H1 (cell line): Measurements from ENCODE around the gene TNIK. TPM values are rescaled to one million over a fixed set of nuclear protein-coding genes. Genes with fewer than 3 reads are reported as not detected.

ENCODE experiments used
- CTCF ChIA-PET: fragments of 300-600 bp; sonication (Branson Sonifier 250); formaldehyde crosslinking; loops from one replicate; lab custom pipeline; 2021; ENCODE audit not compliant: partially characterized antibody; lab: Charles Lee
- POLR2A ChIA-PET: fragments of 300-600 bp; sonication (Branson Sonifier 250); formaldehyde crosslinking; loops from one replicate; lab custom pipeline; 2021; ENCODE audit warnings: inconsistent platforms; ENCODE audit not compliant: partially characterized antibody; lab: Charles Lee
- DNase-seq, 2 experiments: peaks; one replicate each; pipeline versions ENCODE4 v3.0.0 to v3.0.0-alpha.2; 2010 to 2022; ENCODE audit warnings: low spot score in 2 of 2, low read depth in 1 of 2, mixed read lengths in 1 of 2
- FAIRE-seq: peaks from 2 replicates; lab custom pipeline; 2011; peaks lifted over from hg19 to GRCh38; lab: Jason Lieb, UNC
- H2AFZ ChIP-seq: 2 replicates; pipeline ENCODE4 v1.8.1; 2012; ENCODE audit warnings: low read length, inconsistent platforms
- H2AK5ac ChIP-seq: 2 replicates; pipeline ENCODE4 v1.6.1; 2013; ENCODE audit warnings: low read depth, low read length
- H2BK120ac ChIP-seq: replicated peaks from 2 replicates; pipeline ENCODE3; 2013; ENCODE audit warnings: low read depth, low read length, inconsistent platforms
- H2BK12ac ChIP-seq: 2 replicates; pipeline ENCODE4 v1.6.1; 2013; ENCODE audit warnings: low read depth, low read length
- H2BK15ac ChIP-seq: 2 replicates; pipeline ENCODE4 v1.6.1; 2013; ENCODE audit warnings: low read length
- H2BK20ac ChIP-seq: 2 replicates; pipeline ENCODE4 v1.6.1; 2013; ENCODE audit warnings: low read length
- H2BK5ac ChIP-seq: 2 replicates; pipeline ENCODE4 v1.6.1; 2013; ENCODE audit warnings: low read depth, low read length
- H3K14ac ChIP-seq: 2 replicates; pipeline ENCODE4 v1.6.1; 2013; ENCODE audit warnings: inconsistent platforms; ENCODE audit not compliant: insufficient read length
- H3K18ac ChIP-seq: 2 replicates; pipeline ENCODE4 v1.6.1; 2013; ENCODE audit warnings: low read length; ENCODE audit errors: extremely low read depth
- H3K23ac ChIP-seq: 2 replicates; pipeline ENCODE4 v1.6.1; 2013; ENCODE audit warnings: inconsistent platforms; ENCODE audit not compliant: insufficient read length
- H3K23me2 ChIP-seq: 2 replicates; pipeline ENCODE4 v1.6.1; 2013; ENCODE audit warnings: low read depth, low read length
- H3K27ac ChIP-seq: 2 replicates; pipeline ENCODE4 v1.6.1; 2011; ENCODE audit warnings: low read depth, low read length, inconsistent platforms
- H3K27me3 ChIP-seq, 4 experiments: replicated peaks in 1 of 4; 1 replicate in 1 of 4; 2 replicates in 3 of 4; pipeline versions ENCODE4 v1.6.1 to v1.8.1; 2011 to 2013; ENCODE audit warnings: low read length in 3 of 4, mild to moderate bottlenecking in 3 of 4, inconsistent platforms in 2 of 4, mixed read lengths in 2 of 4, moderate library complexity in 1 of 4; ENCODE audit not compliant: control insufficient read depth in 3 of 4, insufficient read depth in 3 of 4; ENCODE audit errors: extremely low read depth in 1 of 4
- H3K36me3 ChIP-seq, 4 experiments: 2 replicates each; pipeline versions ENCODE4 v1.6.1 to v1.8.1; 2011 to 2013; ENCODE audit warnings: mild to moderate bottlenecking in 4 of 4, low read length in 3 of 4, moderate library complexity in 2 of 4, control low read depth in 1 of 4, inconsistent platforms in 1 of 4; ENCODE audit not compliant: insufficient read depth in 4 of 4, control insufficient read depth in 2 of 4
- H3K4ac ChIP-seq: replicated peaks from 2 replicates; pipeline ENCODE3; 2013; ENCODE audit warnings: low read length, low read depth, mixed read lengths, inconsistent platforms; ENCODE audit not compliant: insufficient read length
- H3K4me1 ChIP-seq, 4 experiments: replicated peaks in 1 of 4; 1 replicate in 1 of 4; 2 replicates in 3 of 4; pipeline versions ENCODE4 v1.6.1 to v1.8.1; 2011 to 2013; ENCODE audit warnings: low read length in 3 of 4, inconsistent platforms in 2 of 4, mixed read lengths in 1 of 4; ENCODE audit not compliant: insufficient read depth in 4 of 4, control insufficient read depth in 3 of 4
- H3K4me2 ChIP-seq, 2 experiments: 2 replicates each; pipeline versions ENCODE4 v1.6.1 to v1.8.1; 2011 to 2013; ENCODE audit warnings: low read depth in 2 of 2, low read length in 2 of 2, control low read depth in 1 of 2, inconsistent platforms in 1 of 2, mild to moderate bottlenecking in 1 of 2; ENCODE audit not compliant: insufficient read depth in 1 of 2
- H3K4me3 ChIP-seq, 4 experiments: fragments of 200-600, 300-600 bp in 1 of 4; sonication (generic), shearing (Covaris generic), sonication (Bioruptor Twin) in 1 of 4; 2 replicates each; pipeline versions ENCODE4 v1.5.1 to v1.8.1; 2011 to 2016; ENCODE audit warnings: low read length in 4 of 4, low read depth in 3 of 4, control low read depth in 2 of 4, inconsistent platforms in 2 of 4, mild to moderate bottlenecking in 2 of 4, mixed read lengths in 1 of 4, moderate library complexity in 1 of 4; ENCODE audit not compliant: insufficient read depth in 2 of 4; ENCODE audit errors: extremely low read depth in 1 of 4
- H3K56ac ChIP-seq: replicated peaks from 2 replicates; pipeline ENCODE3; 2013; ENCODE audit warnings: low read depth, mild to moderate bottlenecking, mixed read lengths, low read length, inconsistent platforms; ENCODE audit not compliant: insufficient read length
- H3K79me1 ChIP-seq: 2 replicates; pipeline ENCODE4 v1.6.1; 2013; ENCODE audit warnings: low read depth, low read length, control low read depth
- H3K79me2 ChIP-seq, 2 experiments: 2 replicates each; pipeline versions ENCODE4 v1.6.1 to v1.8.1; 2012 to 2013; ENCODE audit warnings: low read length in 2 of 2, mild to moderate bottlenecking in 2 of 2, inconsistent platforms in 1 of 2; ENCODE audit not compliant: insufficient read depth in 2 of 2, control insufficient read depth in 1 of 2
- H3K9ac ChIP-seq, 4 experiments: replicated peaks in 1 of 4; 1 replicate in 1 of 4; 2 replicates in 3 of 4; pipeline versions ENCODE4 v1.6.1 to v1.8.1; 2011 to 2013; ENCODE audit warnings: low read depth in 3 of 4, low read length in 3 of 4, control low read depth in 2 of 4, mild to moderate bottlenecking in 2 of 4, moderate library complexity in 2 of 4, inconsistent platforms in 1 of 4; ENCODE audit errors: extremely low read depth in 1 of 4
- H3K9me3 ChIP-seq, 2 experiments: 2 replicates each; pipeline versions ENCODE4 v1.6.1 to v1.8.1; 2012 to 2013; ENCODE audit warnings: mild to moderate bottlenecking in 2 of 2, moderate library complexity in 2 of 2, control low read depth in 1 of 2, inconsistent platforms in 1 of 2, low read depth in 1 of 2, low read length in 1 of 2, mixed read lengths in 1 of 2; ENCODE audit not compliant: insufficient read depth in 2 of 2
- H4K20me1 ChIP-seq, 2 experiments: replicated peaks in 1 of 2; 2 replicates each; pipeline versions ENCODE3 to v1.8.1; 2011 to 2013; ENCODE audit warnings: inconsistent platforms in 2 of 2, low read length in 2 of 2, mild to moderate bottlenecking in 1 of 2; ENCODE audit not compliant: insufficient read depth in 2 of 2, control insufficient read depth in 1 of 2
- H4K5ac ChIP-seq: 2 replicates; pipeline ENCODE4 v1.6.1; 2013; ENCODE audit warnings: low read length, low read depth, mixed read lengths, inconsistent platforms; ENCODE audit not compliant: insufficient read length
- H4K8ac ChIP-seq: 2 replicates; pipeline ENCODE4 v1.8.0; 2013; ENCODE audit warnings: mild to moderate bottlenecking, moderate library complexity, low read length, inconsistent platforms; ENCODE audit not compliant: insufficient read depth; ENCODE audit errors: extremely low read depth
- H4K91ac ChIP-seq: replicated peaks from 2 replicates; pipeline ENCODE3; 2013; ENCODE audit warnings: low read length, mixed read lengths, inconsistent platforms; ENCODE audit not compliant: insufficient read length
- ASH2L ChIP-seq: fragments of 200-600, 300-600 bp; sonication (generic); IDR thresholded peaks from one replicate; pipeline ENCODE4 v1.7.1; 2017; ENCODE audit warnings: low read length
- CTCF ChIP-seq, 3 experiments: IDR thresholded peaks; 1 replicate in 2 of 3; 2 replicates in 1 of 3; pipeline versions ENCODE4 v1.5.1 to v1.6.1; 2011; ENCODE audit warnings: low read length in 3 of 3, mild to moderate bottlenecking in 3 of 3, inconsistent platforms in 2 of 3, low read depth in 1 of 3, moderate library complexity in 1 of 3; ENCODE audit not compliant: insufficient read depth in 1 of 3; ENCODE audit errors: control extremely low read depth in 1 of 3
- GABPA ChIP-seq: IDR thresholded peaks from 2 replicates; pipeline ENCODE4 v1.6.1; 2011; ENCODE audit warnings: mild to moderate bottlenecking, low read length, moderate library complexity, borderline replicate concordance; ENCODE audit not compliant: insufficient read depth
- KDM1A ChIP-seq: fragments of 200-600, 300-600 bp; sonication (generic); IDR thresholded peaks from 2 replicates; pipeline ENCODE4 v1.7.1; 2016; ENCODE audit warnings: mild to moderate bottlenecking, low read length, borderline replicate concordance
- KDM5A ChIP-seq: fragments of 200-600 bp; IDR thresholded peaks from 2 replicates; pipeline ENCODE4 v1.7.1; 2012; ENCODE audit warnings: mild to moderate bottlenecking, low read length, inconsistent platforms, mixed read lengths
- MAFK ChIP-seq: IDR thresholded peaks from 2 replicates; pipeline ENCODE4 v1.6.1; 2012; ENCODE audit warnings: low read depth, mild to moderate bottlenecking, improper control_type of control experiment, low read length
- NANOG ChIP-seq: IDR thresholded peaks from 2 replicates; pipeline ENCODE4 v1.6.1; 2011; ENCODE audit warnings: low read length, low read depth, mild to moderate bottlenecking, inconsistent platforms; ENCODE audit not compliant: insufficient read depth, poor library complexity, severe bottlenecking
- SUZ12 ChIP-seq: fragments of 200-600 bp; sonication (generic); IDR thresholded peaks from 2 replicates; pipeline ENCODE4 v1.6.1; 2012; ENCODE audit warnings: mild to moderate bottlenecking, inconsistent platforms, low read length, moderate library complexity, mixed read lengths
- TEAD4 ChIP-seq: IDR thresholded peaks from 2 replicates; pipeline ENCODE4 v1.6.1; 2012; ENCODE audit warnings: low read depth, low read length, inconsistent platforms, mixed read lengths
- ZNF274 ChIP-seq: IDR thresholded peaks from 2 replicates; pipeline ENCODE4 v1.7.0; 2012; ENCODE audit warnings: low read length, borderline replicate concordance; ENCODE audit errors: extremely low read depth
- WGBS, 2 experiments: shearing (Covaris generic) in 1 of 2; methylation state at CpG; one replicate each; pipeline versions ENCODE4 v1.1.6 to v1.1.7; 2013 to 2015; ENCODE audit warnings: low lambda C conversion rate in 2 of 2, mixed read lengths in 2 of 2, inconsistent platforms in 1 of 2, low coverage in 1 of 2, missing lambda C conversion rate in 1 of 2; ENCODE audit not compliant: insufficient replicate concordance in 2 of 2, insufficient coverage in 1 of 2, insufficient read length in 1 of 2; ENCODE audit errors: extremely low coverage in 1 of 2, missing lambda C conversion rate in 1 of 2; 5-methylcytosine and 5-hydroxymethylcytosine counted together
- polyA plus RNA-seq, 7 experiments: library from polyadenylated mRNA; depleted of rRNA in 3 of 7; stranded (reverse) in 5 of 7; unstranded in 2 of 7; fragments of >200 nt in 5 of 7; fragments of 200-250 nt in 2 of 7; gene quantifications; 1 replicate in 5 of 7; 2 replicates in 1 of 7; 4 replicates in 1 of 7; pipeline versions ENCODE4 v1.2.1 to v1.2.3, GENCODE V29; 2011 to 2013; ENCODE audit warnings: missing spikeins in 2 of 7, mixed read lengths in 2 of 7
- total RNA-seq: library from RNA; stranded (reverse); fragmentation: NEBNext Ultra II Directional; extraction: Animal tissue kit (Norgen Biotek cat#: 25700); gene quantifications from 2 replicates; pipeline ENCODE4 v1.2.1, GENCODE V29; 2021
- TF ChIP-seq, protein P1 (sequence below): IDR thresholded peaks from 2 replicates; pipeline ENCODE4 v1.6.1; 2011; ENCODE audit warnings: low read depth, mild to moderate bottlenecking, low read length; ENCODE audit not compliant: insufficient read depth

Gene TNIK
- total and polyA plus RNA-seq, 2 of the 8 experiments (the other 6 are each of a cell fraction or from before 2014, with no cell fraction given) = 7.4 to 42.0 TPM

DNA sequence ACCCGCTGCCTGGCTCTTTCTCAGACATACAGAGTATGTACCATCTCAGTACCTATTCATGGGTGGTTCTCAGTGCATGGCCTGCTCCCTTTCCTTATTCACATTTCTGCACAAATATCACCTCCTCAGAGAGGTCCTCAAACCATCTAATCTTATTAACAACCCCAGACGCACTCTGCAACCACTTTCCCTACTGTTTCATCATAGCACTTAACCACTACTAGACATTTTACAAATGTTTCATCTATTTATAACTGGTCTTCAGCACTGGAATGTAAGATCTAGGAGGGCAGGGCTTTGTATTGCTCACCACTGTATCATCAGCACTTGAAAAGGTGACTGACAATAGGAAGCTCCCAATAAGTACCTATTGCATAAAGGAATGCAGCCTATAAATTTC is 45.1 kb downstream of the TNIK start:
- Histone ChIP-seq H3K14ac (no peak overlapping the region), H3K4me1 (peaks cover 3 to 12% (median 6%) of the 10 kb centered on the region in 4 experiments; a peak in 6 of 7 replicates), H2BK120ac (no peak overlapping the region), H2BK15ac (no peak overlapping the region), H3K27ac (no peak overlapping the region; the same call in 1 of the 2 replicates), H2BK12ac (no peak overlapping the region), H2AK5ac (no peak overlapping the region), H3K9me3 (no peaks in the 10 kb centered on the region), H3K79me1 (no peaks in the 10 kb centered on the region; the same call in 1 of the 2 replicates), H3K23ac (no peak overlapping the region), H4K8ac (no peak overlapping the region), H3K4me3 (no peak overlapping the region), H3K18ac (no peak overlapping the region), H4K20me1 (no peaks in the 10 kb centered on the region), H3K9ac (no peak overlapping the region), H4K5ac (no peak overlapping the region), H3K23me2 (no peaks in the 10 kb centered on the region), H3K27me3 (no peaks in the 10 kb centered on the region), H3K79me2 (peaks cover 0 to 65% of the 10 kb centered on the region in 2 experiments; a peak in 2 of 4 replicates), H3K36me3 (no peaks in the 10 kb centered on the region), H2AFZ (no peak overlapping the region), H4K91ac (no peak overlapping the region), H3K4ac (no peak overlapping the region), H2BK20ac (peak overlapping the region; percentile 15; the same call in 1 of the 2 replicates), H3K56ac (no peak overlapping the region), H3K4me2 (no peak overlapping the region), H2BK5ac (no peak overlapping the region)
- FAIRE-seq = no peak
- DNase-seq = no peak
- CTCF ChIA-PET = interaction anchor here (0.8 to 1.6 kb wide), 2 partner anchors 13 to 76 kb away, joined by 3 to 4 read pairs; no protein-coding TSS in a partner anchor
- 78% methylated on average over 2 of the region's 2 CpGs; no CpG with 5 or more reads in 1 of the 2 experiments for WGBS, 2 experiments
- POLR2A ChIA-PET = no interaction called here
- no peak for TF ChIP-seq KDM1A
- TF ChIP-seq ZNF274 = no peak
- no peak for TF ChIP-seq TEAD4
- no peak for TF ChIP-seq SUZ12
- TF ChIP-seq, protein P1, sequence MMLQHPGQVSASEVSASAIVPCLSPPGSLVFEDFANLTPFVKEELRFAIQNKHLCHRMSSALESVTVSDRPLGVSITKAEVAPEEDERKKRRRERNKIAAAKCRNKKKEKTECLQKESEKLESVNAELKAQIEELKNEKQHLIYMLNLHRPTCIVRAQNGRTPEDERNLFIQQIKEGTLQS = no peak
- no peak for TF ChIP-seq ASH2L
- TF ChIP-seq KDM5A = no peak
- no peak for TF ChIP-seq MAFK
- TF ChIP-seq CTCF (IDR thresholded peaks at IDR 0.05; ENCODE audit: control extremely low read depth in 1 of 3, insufficient read depth in 1 of 3, low read depth in 1 of 3, low read length in 3 of 3) = no peak
- TF ChIP-seq NANOG = no peak
- no peak for TF ChIP-seq GABPA
